Stomach (tissue), 9 donors: Measurements from ENCODE around the gene MT1M. TPM values are rescaled to one million over a fixed set of nuclear protein-coding genes. Genes with fewer than 3 reads are reported as not detected.
A peak's percentile ranks its signal among the peaks of the same experiment; 100 is the strongest.

Experiments
- DNase-seq, 2 donors: peaks; one replicate each; pipeline versions ENCODE4 v3.0.0 to v3.0.0-alpha.2; 2013 to 2019
- H3K27ac ChIP-seq, 5 donors: fragments of 200-600 bp in 4 of 5; sonication (generic) in 4 of 5; one replicate each; pipeline ENCODE4 v1.5.1; 2013 to 2019; ENCODE audit warnings: mild to moderate bottlenecking in 1 of 5, moderate library complexity in 1 of 5
- H3K27me3 ChIP-seq, 3 donors: fragments of 200-600 bp; sonication (generic); one replicate each; pipeline ENCODE4 v1.5.1; 2017 to 2019; ENCODE audit warnings: mixed run types in 1 of 3
- H3K36me3 ChIP-seq, 4 donors: fragments of 200-600 bp; sonication (generic); 1 replicate in 3 of 4; 2 replicates in 1 of 4; pipeline ENCODE4 v1.5.1; 2016 to 2019
- H3K4me1 ChIP-seq, 4 donors: fragments of 200-600 bp; sonication (generic); one replicate each; pipeline ENCODE4 v1.5.1; 2016 to 2019
- H3K4me3 ChIP-seq, 4 donors: fragments of 200-600 bp; sonication (generic) in 3 of 4; one replicate each; pipeline ENCODE4 v1.5.1; 2016 to 2019; ENCODE audit warnings: mild to moderate bottlenecking in 1 of 4
- H3K9me3 ChIP-seq, 4 donors: fragments of 200-600 bp; sonication (generic); one replicate each; pipeline ENCODE4 v1.5.1; 2016 to 2019
- EP300 ChIP-seq: sonication (generic); formaldehyde crosslinking; IDR thresholded peaks from one replicate; pipeline ENCODE4 v1.6.1; 2017; ENCODE audit warnings: antibody characterized with exemption
- POLR2A ChIP-seq, 4 donors: fragments of 450-650 bp; IDR thresholded peaks; one replicate each; pipeline ENCODE4 v1.6.1; 2016; ENCODE audit warnings: antibody characterized with exemption in 4 of 4, control low read depth in 2 of 4, mild to moderate bottlenecking in 1 of 4, moderate library complexity in 1 of 4
- POLR2AphosphoS5 ChIP-seq, 3 donors: sonication (generic); formaldehyde crosslinking; IDR thresholded peaks; one replicate each; pipeline ENCODE4 v1.6.1; 2016; ENCODE audit warnings: antibody characterized with exemption in 3 of 3
- WGBS, 5 donors: extraction: QIAGEN DNeasy Blood & Tissue Kit in 3 of 5; methylation state at CpG; one replicate each; pipeline versions ENCODE4 v1.1.5 to v1.1.7; 2013 to 2018; 5-methylcytosine and 5-hydroxymethylcytosine counted together
- intact Hi-C: fragments of 100-400 bp; cut with DNase I; formaldehyde crosslinking; loops from one replicate; pipeline ENCODE4 v1.15.1; 2023; ENCODE audit warnings: low total_unique reads
- polyA plus RNA-seq, 3 donors: library from polyadenylated mRNA; stranded (reverse); fragments of 200-250 nt; gene quantifications; one replicate each; pipeline ENCODE4 v1.2.3, GENCODE V29; 2013
- total RNA-seq, 5 donors: library from RNA; depleted of rRNA; stranded (reverse); fragments of >200 nt; gene quantifications; one replicate each; pipeline versions ENCODE4 v1.1.0 to v1.2.3, GENCODE V29; 2014 to 2016
- TF ChIP-seq, protein P1 (sequence below), 7 experiments: fragments of 450-650 bp in 4 of 7; fragments of 200-600 bp in 3 of 7; sonication (generic) in 3 of 7; IDR thresholded peaks; one replicate each; pipeline ENCODE4 v1.5.1; 2016 to 2019; ENCODE audit warnings: antibody characterized with exemption in 7 of 7, control low read depth in 2 of 7, mild to moderate bottlenecking in 1 of 7
- donor health status: healthy with polysubstance abuse.
- donor health status: Bipolar disorder and iron deficiency.
- donor health status: healthy.

Gene MT1M
- total and polyA plus RNA-seq, 8 donors: 5.2 to 155 (median 57.4) TPM; not detected in 1

GRCh38 chr16:56637814-56638750 lies 5.6 kb downstream of the MT1M start, which contains the start of gene MT1A:
Gene MT1A (plus strand): TSS chr16:56638666. CDS start chr16:56638739, 73 bp downstream.
- H3K36me3 ChIP-seq: no peaks in the 10 kb centered on the region
- peak; percentile 83 to 87 for DNase-seq
- 5 to 10% (median 7%) methylated on average over 47 to 68 of the region's 68 CpGs for WGBS, 5 donors
- intact Hi-C loops: no loop called here
- TF ChIP-seq, protein P1, sequence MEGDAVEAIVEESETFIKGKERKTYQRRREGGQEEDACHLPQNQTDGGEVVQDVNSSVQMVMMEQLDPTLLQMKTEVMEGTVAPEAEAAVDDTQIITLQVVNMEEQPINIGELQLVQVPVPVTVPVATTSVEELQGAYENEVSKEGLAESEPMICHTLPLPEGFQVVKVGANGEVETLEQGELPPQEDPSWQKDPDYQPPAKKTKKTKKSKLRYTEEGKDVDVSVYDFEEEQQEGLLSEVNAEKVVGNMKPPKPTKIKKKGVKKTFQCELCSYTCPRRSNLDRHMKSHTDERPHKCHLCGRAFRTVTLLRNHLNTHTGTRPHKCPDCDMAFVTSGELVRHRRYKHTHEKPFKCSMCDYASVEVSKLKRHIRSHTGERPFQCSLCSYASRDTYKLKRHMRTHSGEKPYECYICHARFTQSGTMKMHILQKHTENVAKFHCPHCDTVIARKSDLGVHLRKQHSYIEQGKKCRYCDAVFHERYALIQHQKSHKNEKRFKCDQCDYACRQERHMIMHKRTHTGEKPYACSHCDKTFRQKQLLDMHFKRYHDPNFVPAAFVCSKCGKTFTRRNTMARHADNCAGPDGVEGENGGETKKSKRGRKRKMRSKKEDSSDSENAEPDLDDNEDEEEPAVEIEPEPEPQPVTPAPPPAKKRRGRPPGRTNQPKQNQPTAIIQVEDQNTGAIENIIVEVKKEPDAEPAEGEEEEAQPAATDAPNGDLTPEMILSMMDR (IDR thresholded peaks at IDR 0.05): no peak
- TF ChIP-seq POLR2AphosphoS5 (IDR thresholded peaks at IDR 0.05) (peak in 2 of 3 donors; percentile 71 to 85), EP300 (peak; percentile 16), POLR2A (IDR thresholded peaks at IDR 0.05) (peak in 1 of 4 donors; percentile 11)
- no peaks in the 10 kb centered on the region for H3K9me3 ChIP-seq
- peaks cover 22 to 64% (median 49%) of the 10 kb centered on the region in 4 donors for H3K4me1 ChIP-seq
- peaks cover 0 to 81% (median 11%) of the 10 kb centered on the region in 3 donors for H3K27me3 ChIP-seq
- H3K4me3 ChIP-seq: peak within 1 kb of the TSS; percentile 46 to 52 (median 50)
- H3K27ac ChIP-seq: peak within 1 kb of the TSS; percentile 60 to 85 (median 80)

DNA sequence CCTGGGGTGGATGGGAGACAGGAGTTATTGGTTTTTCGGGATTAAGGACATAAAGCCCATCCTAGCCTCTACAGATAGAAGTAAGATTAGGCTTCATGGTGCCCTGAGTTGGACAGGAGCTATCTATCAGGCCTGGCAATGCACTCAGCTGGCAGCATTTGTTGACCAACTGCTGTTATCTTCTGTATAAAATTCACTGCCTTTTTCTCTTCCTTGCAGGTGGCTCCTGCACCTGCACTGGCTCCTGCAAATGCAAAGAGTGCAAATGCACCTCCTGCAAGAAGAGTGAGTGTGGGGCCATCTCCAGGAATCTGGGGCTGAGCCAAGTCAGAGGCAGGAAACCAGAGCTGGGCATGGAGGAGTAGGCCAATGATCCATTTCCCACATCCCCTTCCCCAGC lies 6.6 kb downstream of the MT1M start:
- intact Hi-C loops: no loop called here
- H3K4me1 ChIP-seq: peaks cover 31 to 66% (median 53%) of the 10 kb centered on the region in 4 donors
- H3K36me3 ChIP-seq: no peaks in the 10 kb centered on the region
- H3K9me3 ChIP-seq: no peaks in the 10 kb centered on the region
- peaks cover 0 to 84% (median 11%) of the 10 kb centered on the region in 3 donors for H3K27me3 ChIP-seq
- H3K27ac ChIP-seq: peak overlapping the region; percentile 60 to 85 (median 80)
- peak overlapping the region in 3 of 4 donors; percentile 46 to 52 (median 49) for H3K4me3 ChIP-seq
- no peak for DNase-seq
- TF ChIP-seq EP300: no peak
- no peak for TF ChIP-seq POLR2A (IDR thresholded peaks at IDR 0.05)
- TF ChIP-seq, protein P1 (IDR thresholded peaks at IDR 0.05): no peak
- TF ChIP-seq POLR2AphosphoS5 (IDR thresholded peaks at IDR 0.05): no peak
- WGBS, 5 donors: 25 to 63% (median 44%) methylated on average over 1 of the region's 1 CpG

GRCh38 chr16:56640076-56640475 lies 7.6 kb downstream of the MT1M start:
- 85 to 100% (median 95%) methylated on average over 1 of the region's 1 CpG for WGBS, 5 donors
- TF ChIP-seq POLR2AphosphoS5 (IDR thresholded peaks at IDR 0.05) (no peak), EP300 (no peak), POLR2A (IDR thresholded peaks at IDR 0.05) (no peak)
- TF ChIP-seq, protein P1 (IDR thresholded peaks at IDR 0.05): no peak
- no peaks in the 10 kb centered on the region for H3K9me3 ChIP-seq
- no peaks in the 10 kb centered on the region for H3K36me3 ChIP-seq
- H3K27me3 ChIP-seq: peaks cover 0 to 84% (median 14%) of the 10 kb centered on the region in 3 donors
- DNase-seq: no peak
- H3K4me3 ChIP-seq: no peak overlapping the region
- no peak overlapping the region for H3K27ac ChIP-seq
- intact Hi-C loops: no loop called here
- peaks cover 28 to 62% (median 52%) of the 10 kb centered on the region in 4 donors for H3K4me1 ChIP-seq

GRCh38 chr16:56641166-56641565 lies 8.7 kb downstream of the MT1M start:
- Histone ChIP-seq H3K4me1 (peaks cover 23 to 52% (median 44%) of the 10 kb centered on the region in 4 donors), H3K36me3 (no peaks in the 10 kb centered on the region), H3K9me3 (no peaks in the 10 kb centered on the region), H3K27me3 (peaks cover 0 to 84% (median 8%) of the 10 kb centered on the region in 3 donors), H3K27ac (no peak overlapping the region), H3K4me3 (no peak overlapping the region)
- DNase-seq: no peak
- intact Hi-C loops: no loop called here
- TF ChIP-seq, protein P1 (IDR thresholded peaks at IDR 0.05): no peak
- no peak for TF ChIP-seq EP300
- TF ChIP-seq POLR2A (IDR thresholded peaks at IDR 0.05): no peak
- TF ChIP-seq POLR2AphosphoS5 (IDR thresholded peaks at IDR 0.05): no peak
- WGBS, 5 donors: 91 to 100% (median 95%) methylated on average over 2 of the region's 2 CpGs
